K562 (cell line): ENCODE results near the gene MBD4. TPM values are rescaled to one million over a fixed set of nuclear protein-coding genes. Genes with fewer than 3 reads are reported as not detected.

Source experiments
- CTBP1 ChIP-seq: fragments of 450-650 bp; IDR thresholded peaks from 2 replicates; pipeline ENCODE4 v1.6.1; 2016; ENCODE audit warnings: borderline replicate concordance
- ELF1 ChIP-seq: fragments of 200-800 bp; sonication (Bioruptor generic); IDR thresholded peaks from 2 replicates; pipeline ENCODE4 v1.6.1; 2016; ENCODE audit warnings: missing genetic modification characterization, missing compliant biosample characterization
- FOXM1 ChIP-seq, 2 experiments: fragments of 450-650 bp in 1 of 2; sonication (generic) in 1 of 2; formaldehyde crosslinking in 1 of 2; IDR thresholded peaks; 2 replicates each; pipeline versions ENCODE4 v1.6.1 to v1.9.0; 2017 to 2022; ENCODE audit warnings: low read depth in 2 of 2, mild to moderate bottlenecking in 2 of 2, missing genetic modification reagents in 1 of 2, moderate library complexity in 1 of 2
- HDAC8 ChIP-seq: fragments of 450-650 bp; IDR thresholded peaks from 2 replicates; pipeline ENCODE4 v1.6.1; 2016; ENCODE audit warnings: mild to moderate bottlenecking, missing genetic modification characterization, moderate library complexity, missing compliant biosample characterization
- MBD2 ChIP-seq: sonication (generic); IDR thresholded peaks from 2 replicates; pipeline ENCODE4 v1.6.1; 2016; ENCODE audit warnings: low read depth, borderline replicate concordance
- MXI1 ChIP-seq: IDR thresholded peaks from 2 replicates; pipeline ENCODE4 v1.6.1; 2011; ENCODE audit warnings: low read depth, mild to moderate bottlenecking, improper control_type of control experiment, low read length
- MYBL2 ChIP-seq, 2 experiments: fragments of 450-650 bp in 1 of 2; sonication (generic) in 1 of 2; formaldehyde crosslinking in 1 of 2; IDR thresholded peaks; 2 replicates each; pipeline versions ENCODE4 v1.6.1 to v1.8.1; 2017 to 2022; ENCODE audit warnings: borderline replicate concordance in 1 of 2, inconsistent platforms in 1 of 2, low read depth in 1 of 2, mild to moderate bottlenecking in 1 of 2, missing genetic modification reagents in 1 of 2, moderate library complexity in 1 of 2
- PURB ChIP-seq: sonication (generic); formaldehyde crosslinking; IDR thresholded peaks from 2 replicates; pipeline ENCODE4 v1.9.0; 2021; ENCODE audit warnings: low read depth, mild to moderate bottlenecking, missing genetic modification reagents
- SP2 ChIP-seq: IDR thresholded peaks from 2 replicates; pipeline ENCODE4 v1.6.1; 2011; ENCODE audit warnings: mild to moderate bottlenecking, low read depth, low read length, moderate library complexity; ENCODE audit not compliant: poor library complexity, severe bottlenecking; ENCODE audit errors: extremely low read depth
- SRF ChIP-seq, 2 experiments: fragments of 250-450, 450-650 bp in 1 of 2; sonication (Bioruptor Pico) in 1 of 2; sonication (generic) in 1 of 2; formaldehyde crosslinking; IDR thresholded peaks; 2 replicates each; pipeline versions ENCODE4 v1.5.0 to v1.5.1; 2020 to 2022; ENCODE audit warnings: mild to moderate bottlenecking in 1 of 2, missing genetic modification reagents in 1 of 2
- ZNF644 ChIP-seq: fragments of 200-800 bp; sonication (Bioruptor generic); IDR thresholded peaks from 2 replicates; pipeline ENCODE4 v1.6.1; 2016; ENCODE audit warnings: low read depth, missing genetic modification characterization, missing compliant biosample characterization
- polyA plus RNA-seq, 8 experiments: library from polyadenylated mRNA; depleted of rRNA in 4 of 8; stranded (reverse) in 5 of 8; unstranded in 3 of 8; fragments of >200 nt; fragmentation: Nextera tagmentation in 2 of 8; fragmentation: Illumina TruSeq in 1 of 8; extraction: Ambion mirVana in 2 of 8; extraction: Trizol in 1 of 8; gene quantifications; 2 replicates each; pipeline versions ENCODE4 v1.2.1 to v1.2.3, GENCODE V29; 2011 to 2014; ENCODE audit warnings: inconsistent platforms in 1 of 8, missing spikeins in 1 of 8
- total RNA-seq, 7 experiments: library from RNA; depleted of rRNA in 6 of 7; stranded (reverse); fragments of >200 nt in 6 of 7; fragmentation: Illumina TruSeq in 2 of 7; extraction: Trizol in 2 of 7; gene quantifications; 2 replicates each; pipeline versions ENCODE4 v1.2.1 to v1.2.3, GENCODE V29; 2011 to 2021; ENCODE audit warnings: low replicate concordance in 1 of 7
- TF ChIP-seq, protein P1 (sequence below), 2 experiments: IDR thresholded peaks; 2 replicates each; pipeline ENCODE4 v1.6.1; 2011; ENCODE audit warnings: borderline replicate concordance in 1 of 2, control low read depth in 1 of 2, low read depth in 1 of 2, low read length in 1 of 2, mild to moderate bottlenecking in 1 of 2, mixed read lengths in 1 of 2, moderate library complexity in 1 of 2; ENCODE audit not compliant: insufficient read depth in 1 of 2, insufficient read length in 1 of 2, poor library complexity in 1 of 2, severe bottlenecking in 1 of 2; ENCODE audit errors: extremely low read depth in 1 of 2
- TF ChIP-seq, protein P2 (sequence below): fragments of 450-650 bp; IDR thresholded peaks from 2 replicates; pipeline ENCODE4 v1.6.1; 2016; ENCODE audit warnings: antibody characterized with exemption

MBD4 gene
- total and polyA plus RNA-seq, 9 of the 15 experiments (the other 6 are each of a cell fraction or from before 2014, with no cell fraction given): 13.3 to 63.9 (median 39.0) TPM

DNA sequence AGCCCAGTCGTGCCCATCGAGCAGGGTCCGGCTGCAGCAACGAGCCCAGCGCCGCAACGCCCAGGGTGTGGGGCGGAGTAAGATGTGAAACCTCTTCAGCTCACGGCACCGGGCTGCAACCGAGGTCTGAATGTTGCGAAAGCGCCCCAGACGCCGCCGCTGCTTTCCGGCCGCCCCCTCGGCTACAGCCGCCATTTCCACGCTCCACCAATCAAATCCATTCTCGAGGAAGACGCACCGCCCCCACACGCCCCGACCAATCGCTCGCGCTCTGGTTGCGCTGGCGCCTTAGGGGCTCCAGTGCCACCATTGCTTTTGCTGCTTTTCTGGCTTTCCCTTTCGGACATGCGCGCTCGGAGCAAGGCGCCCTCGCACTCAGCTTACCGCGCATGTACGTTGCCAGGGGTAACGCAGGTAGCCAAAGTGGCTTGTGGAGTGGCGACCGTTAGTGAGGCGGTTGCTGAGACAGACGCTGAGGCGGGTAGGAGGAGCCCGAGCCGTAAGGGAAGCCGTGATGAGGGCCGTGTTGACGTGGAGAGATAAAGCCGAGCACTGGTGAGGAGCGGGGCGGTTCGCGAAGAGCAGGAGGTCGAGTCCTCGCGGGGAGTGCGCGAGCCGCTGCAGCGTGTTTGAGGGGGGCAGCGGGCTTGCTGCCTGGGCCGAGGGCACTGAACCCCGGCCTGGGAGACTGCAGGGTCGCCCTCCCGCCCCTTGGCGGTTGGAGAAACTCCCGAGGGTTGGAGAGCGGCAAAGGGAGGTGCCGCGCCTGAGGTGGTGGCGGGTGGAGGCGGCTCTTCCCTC lies at the start of gene MBD4, which contains the start of gene IFT122 (continued):
- TF ChIP-seq, protein P1, sequence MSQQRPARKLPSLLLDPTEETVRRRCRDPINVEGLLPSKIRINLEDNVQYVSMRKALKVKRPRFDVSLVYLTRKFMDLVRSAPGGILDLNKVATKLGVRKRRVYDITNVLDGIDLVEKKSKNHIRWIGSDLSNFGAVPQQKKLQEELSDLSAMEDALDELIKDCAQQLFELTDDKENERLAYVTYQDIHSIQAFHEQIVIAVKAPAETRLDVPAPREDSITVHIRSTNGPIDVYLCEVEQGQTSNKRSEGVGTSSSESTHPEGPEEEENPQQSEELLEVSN (IDR thresholded peaks at IDR 0.05; ENCODE audit: borderline replicate concordance in 1 of 2, extremely low read depth in 1 of 2, insufficient read depth in 1 of 2, insufficient read length in 1 of 2, low read depth in 1 of 2, low read length in 1 of 2, poor library complexity in 1 of 2, severe bottlenecking in 1 of 2): peak; percentile 80 to 86
- no peak for TF ChIP-seq PURB
- TF ChIP-seq ELF1: no peak
- TF ChIP-seq CTBP1: peak; percentile 76; the same call in 1 of the 2 replicates
- TF ChIP-seq SRF (CRISPR knock-in tag; IDR thresholded peaks at IDR 0.05): no peak; a peak in 2 of 4 replicates
- TF ChIP-seq FOXM1 (IDR thresholded peaks at IDR 0.05; ENCODE audit: low read depth): peak; percentile 11; the same call in 1 of the 2 replicates
- TF ChIP-seq FOXM1 (CRISPR knock-in tag; IDR thresholded peaks at IDR 0.05; ENCODE audit: low read depth): no peak
- TF ChIP-seq MBD2: peak; percentile 55; the same call in 1 of the 2 replicates
- TF ChIP-seq HDAC8 (tag): no peak
- TF ChIP-seq, protein P2, sequence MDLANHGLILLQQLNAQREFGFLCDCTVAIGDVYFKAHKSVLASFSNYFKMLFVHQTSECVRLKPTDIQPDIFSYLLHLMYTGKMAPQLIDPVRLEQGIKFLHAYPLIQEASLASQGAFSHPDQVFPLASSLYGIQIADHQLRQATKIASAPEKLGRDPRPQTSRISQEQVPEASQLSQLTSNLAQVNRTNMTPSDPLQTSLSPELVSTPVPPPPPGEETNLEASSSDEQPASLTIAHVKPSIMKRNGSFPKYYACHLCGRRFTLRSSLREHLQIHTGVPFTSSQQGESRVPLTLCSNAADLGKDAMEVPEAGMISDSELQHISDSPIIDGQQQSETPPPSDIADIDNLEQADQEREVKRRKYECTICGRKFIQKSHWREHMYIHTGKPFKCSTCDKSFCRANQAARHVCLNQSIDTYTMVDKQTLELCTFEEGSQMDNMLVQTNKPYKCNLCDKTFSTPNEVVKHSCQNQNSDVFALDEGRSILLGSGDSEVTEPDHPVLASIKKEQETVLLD: no peak; the same call in 1 of the 2 replicates
- peak; percentile 75 for TF ChIP-seq MYBL2 (IDR thresholded peaks at IDR 0.05; ENCODE audit: low read depth)
- no peak for TF ChIP-seq MYBL2 (CRISPR knock-in tag; IDR thresholded peaks at IDR 0.05; ENCODE audit: borderline replicate concordance)
- peak; percentile 33 for TF ChIP-seq SP2
- TF ChIP-seq MXI1: peak; percentile 89
- TF ChIP-seq ZNF644 (tag): no peak; the same call in 1 of the 2 replicates
